Body of pancreas (tissue), 4 donors: ENCODE data around the gene ADAMTS1.

Source experiments
- CTCF ChIP-seq, 7 experiments: fragments of 450-650 bp in 4 of 7; fragments of 200-600 bp in 3 of 7; sonication (generic) in 3 of 7; IDR thresholded peaks; one replicate each; pipeline ENCODE4 v1.5.1; 2016 to 2019; ENCODE audit warnings: antibody characterized with exemption in 7 of 7
- POLR2A ChIP-seq, 3 donors: fragments of 450-650 bp; IDR thresholded peaks; one replicate each; pipeline ENCODE4 v1.6.1; 2016; ENCODE audit warnings: antibody characterized with exemption in 3 of 3, mild to moderate bottlenecking in 2 of 3

DNA sequence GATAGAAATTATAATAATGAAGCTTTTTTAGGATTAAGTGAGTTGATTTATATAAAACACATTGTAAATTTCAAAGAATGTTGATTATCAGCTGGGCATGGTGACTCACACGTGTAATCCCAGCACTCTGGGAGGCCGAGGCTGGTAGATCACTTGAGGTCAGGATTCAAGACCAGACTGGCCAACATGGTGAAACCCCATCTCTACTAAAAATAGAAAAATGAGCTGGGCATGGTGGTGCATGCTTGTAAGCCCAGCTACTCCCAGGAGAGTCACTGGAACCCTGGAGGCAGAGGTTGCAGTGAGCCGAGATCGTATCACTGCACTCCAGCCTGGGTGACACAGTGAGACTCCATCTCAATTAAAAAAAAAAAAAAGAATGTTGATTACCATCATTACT is 18.4 kb downstream of the ADAMTS1 start:
- no peak for TF ChIP-seq CTCF (IDR thresholded peaks at IDR 0.05)
- TF ChIP-seq POLR2A (IDR thresholded peaks at IDR 0.05) = no peak
